Testis (tissue), 2 donors: Measurements from ENCODE around the gene RASGRP4.

Experiments
- POLR2A ChIP-seq: fragments of 450-650 bp; IDR thresholded peaks from one replicate; pipeline ENCODE4 v1.6.1; 2017; ENCODE audit warnings: antibody characterized with exemption, mild to moderate bottlenecking, moderate library complexity
- TF ChIP-seq, protein P1 (sequence below), 3 experiments: fragments of 450-650 bp in 2 of 3; fragments of 200-600 bp in 1 of 3; sonication (generic) in 1 of 3; IDR thresholded peaks; one replicate each; pipeline ENCODE4 v1.5.1; 2016 to 2019; ENCODE audit warnings: antibody characterized with exemption in 3 of 3, mild to moderate bottlenecking in 2 of 3, moderate library complexity in 1 of 3

DNA sequence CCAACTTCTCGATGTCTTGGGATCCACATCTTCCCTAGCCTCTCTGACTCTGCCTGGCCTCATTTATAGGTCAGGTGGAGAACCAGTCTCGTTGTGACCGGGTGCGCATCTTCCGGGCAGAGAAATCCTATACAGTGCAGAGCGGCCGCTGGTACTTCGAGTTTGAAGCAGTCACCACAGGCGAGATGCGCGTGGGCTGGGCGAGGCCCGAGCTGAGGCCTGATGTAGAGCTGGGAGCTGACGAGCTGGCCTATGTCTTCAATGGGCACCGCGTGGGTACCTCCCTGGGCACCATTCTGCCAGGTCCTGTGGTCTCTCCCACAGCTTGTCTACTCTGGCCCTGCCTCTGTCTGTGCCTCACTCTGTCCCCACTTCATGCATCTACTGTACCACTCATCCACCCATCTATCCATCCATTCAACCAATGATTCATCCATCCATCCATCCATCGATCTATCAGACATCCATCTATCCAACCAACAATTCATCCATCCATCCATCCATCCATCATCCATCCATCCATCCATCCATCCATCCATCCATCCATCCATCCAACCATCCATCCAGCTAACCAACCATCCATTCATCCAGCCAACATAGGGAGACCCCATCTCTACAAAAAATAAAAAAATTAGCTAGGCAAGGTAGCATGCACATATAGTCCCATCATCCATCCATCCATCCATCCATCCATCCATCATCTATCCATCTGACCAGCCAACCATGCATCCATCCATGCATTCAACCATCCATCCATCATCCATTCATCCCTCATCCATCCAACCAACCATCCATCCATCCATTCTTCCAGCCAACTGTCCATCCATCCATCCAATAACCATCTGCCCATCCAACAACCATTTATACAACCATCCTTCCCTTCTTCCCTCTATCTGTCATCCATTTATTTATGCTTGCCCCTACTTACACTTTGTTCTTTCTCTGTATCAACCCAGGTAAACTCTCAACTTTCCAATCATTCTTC, 41.8 kb upstream of the RASGRP4 start:
- TF ChIP-seq, protein P1, sequence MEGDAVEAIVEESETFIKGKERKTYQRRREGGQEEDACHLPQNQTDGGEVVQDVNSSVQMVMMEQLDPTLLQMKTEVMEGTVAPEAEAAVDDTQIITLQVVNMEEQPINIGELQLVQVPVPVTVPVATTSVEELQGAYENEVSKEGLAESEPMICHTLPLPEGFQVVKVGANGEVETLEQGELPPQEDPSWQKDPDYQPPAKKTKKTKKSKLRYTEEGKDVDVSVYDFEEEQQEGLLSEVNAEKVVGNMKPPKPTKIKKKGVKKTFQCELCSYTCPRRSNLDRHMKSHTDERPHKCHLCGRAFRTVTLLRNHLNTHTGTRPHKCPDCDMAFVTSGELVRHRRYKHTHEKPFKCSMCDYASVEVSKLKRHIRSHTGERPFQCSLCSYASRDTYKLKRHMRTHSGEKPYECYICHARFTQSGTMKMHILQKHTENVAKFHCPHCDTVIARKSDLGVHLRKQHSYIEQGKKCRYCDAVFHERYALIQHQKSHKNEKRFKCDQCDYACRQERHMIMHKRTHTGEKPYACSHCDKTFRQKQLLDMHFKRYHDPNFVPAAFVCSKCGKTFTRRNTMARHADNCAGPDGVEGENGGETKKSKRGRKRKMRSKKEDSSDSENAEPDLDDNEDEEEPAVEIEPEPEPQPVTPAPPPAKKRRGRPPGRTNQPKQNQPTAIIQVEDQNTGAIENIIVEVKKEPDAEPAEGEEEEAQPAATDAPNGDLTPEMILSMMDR (IDR thresholded peaks at IDR 0.05), result no peak
- no peak for TF ChIP-seq POLR2A
